HG03066 (cell line): ENCODE measurements around the gene TSEN34.
"Not testable (repeated sequence)": the region's sequence is repeated elsewhere in the genome, so short reads cannot be mapped to it uniquely, and the experiment has no call there.

Experiments
- ATAC-seq: cut with Tn5 transposase; IDR thresholded peaks from one replicate; pipeline ENCODE4 v1.9.1; 2021; ENCODE audit warnings: low read depth; ENCODE audit not compliant: unreplicated experiment

The TSEN34 gene

DNA sequence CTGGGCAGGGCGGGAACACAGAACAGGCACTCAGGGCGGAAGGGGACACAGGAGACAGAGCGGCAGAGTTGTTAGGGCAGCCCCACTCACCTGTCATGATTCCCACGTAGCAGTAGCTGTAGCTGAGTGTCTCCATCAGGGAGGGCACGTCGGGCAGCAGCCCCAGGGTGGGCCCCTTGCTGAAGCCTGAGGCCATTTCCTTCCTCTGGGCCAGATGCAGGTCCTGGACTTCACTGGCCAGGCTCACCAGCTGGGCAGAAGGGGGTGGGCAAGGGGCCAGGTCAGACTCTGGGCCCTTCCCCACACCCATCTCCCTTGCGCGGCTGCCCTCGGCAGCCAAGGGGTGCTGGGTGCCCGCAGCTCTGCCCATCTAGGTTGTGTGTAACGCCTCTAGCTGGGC lies 7.7 kb upstream of the TSEN34 start:
- no peak for ATAC-seq

DNA sequence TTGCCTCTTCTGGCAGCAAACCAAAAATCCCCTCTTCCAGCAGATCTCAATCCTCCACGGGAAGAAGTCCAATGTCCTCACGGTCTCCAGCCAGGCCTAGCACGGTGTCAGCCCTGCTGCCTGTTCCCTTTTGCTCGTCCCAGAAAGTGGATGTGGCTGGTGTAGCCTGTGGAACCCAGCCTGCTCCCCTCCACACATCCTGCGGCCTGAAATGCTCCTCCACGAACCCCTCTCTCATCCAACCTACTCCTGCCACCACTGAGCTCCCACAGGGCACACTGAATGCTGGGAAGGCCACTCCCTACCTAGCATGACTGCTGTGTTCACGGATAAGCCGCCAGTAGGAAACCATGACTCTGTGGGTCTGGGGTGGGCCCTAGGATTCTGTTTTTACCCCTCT lies 4.8 kb upstream of the TSEN34 start:
- ATAC-seq = no peak

DNA sequence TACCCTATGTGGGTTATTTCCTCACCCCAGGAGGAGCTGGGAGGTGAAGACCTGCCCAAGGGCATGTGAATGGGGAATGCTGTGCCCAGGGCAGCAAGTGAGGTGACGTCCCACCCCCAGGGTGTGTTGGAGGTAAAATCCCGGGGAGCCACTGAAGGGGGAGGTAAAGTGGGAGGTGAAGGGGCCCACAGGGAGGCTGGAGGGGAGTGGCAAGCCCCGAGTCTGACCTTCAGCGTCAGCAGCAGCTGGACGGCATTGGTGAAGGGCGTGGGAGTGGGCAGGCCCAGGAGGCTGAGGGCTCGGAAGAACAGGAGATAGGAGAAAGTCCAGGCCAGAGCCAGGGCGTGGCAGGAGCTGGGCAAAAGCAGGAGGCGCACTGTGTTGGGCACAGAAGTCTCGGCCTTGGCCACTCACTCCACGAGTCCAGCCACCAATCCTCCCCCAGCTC lies 4.2 kb upstream of the TSEN34 start:
- no peak for ATAC-seq

DNA sequence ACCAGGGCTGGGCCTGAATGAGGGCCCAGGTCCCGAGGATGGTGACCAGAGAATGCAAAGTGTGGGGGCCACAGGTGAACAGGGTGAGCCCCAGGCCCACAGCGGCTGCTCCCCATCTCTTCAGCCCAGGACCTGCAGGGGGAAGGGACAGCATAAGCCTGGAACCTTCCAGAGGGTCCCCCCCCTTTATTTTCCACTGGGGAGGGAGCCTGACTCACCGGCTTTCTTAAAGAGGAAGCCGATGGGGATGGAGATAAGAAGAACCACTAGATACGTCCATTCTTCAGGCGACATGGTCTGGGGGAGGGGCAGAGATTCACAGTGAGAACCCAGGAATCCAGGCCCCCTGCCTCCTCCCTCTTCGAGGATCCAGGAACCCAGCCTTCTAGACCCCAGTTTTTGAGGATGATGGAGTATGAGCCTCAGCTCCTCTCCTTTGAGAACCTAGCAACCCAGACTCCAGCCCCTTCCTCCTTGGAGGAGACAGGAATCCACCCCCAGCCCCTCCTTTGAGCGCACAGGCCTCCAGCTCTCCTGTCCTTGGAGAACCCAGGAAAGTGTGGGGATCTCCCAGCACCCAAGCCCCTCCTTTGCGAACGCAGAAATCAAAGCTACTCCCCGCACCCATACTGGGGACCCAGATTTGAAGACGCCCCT lies 2.8 kb upstream of the TSEN34 start:
- ATAC-seq = no peak

DNA sequence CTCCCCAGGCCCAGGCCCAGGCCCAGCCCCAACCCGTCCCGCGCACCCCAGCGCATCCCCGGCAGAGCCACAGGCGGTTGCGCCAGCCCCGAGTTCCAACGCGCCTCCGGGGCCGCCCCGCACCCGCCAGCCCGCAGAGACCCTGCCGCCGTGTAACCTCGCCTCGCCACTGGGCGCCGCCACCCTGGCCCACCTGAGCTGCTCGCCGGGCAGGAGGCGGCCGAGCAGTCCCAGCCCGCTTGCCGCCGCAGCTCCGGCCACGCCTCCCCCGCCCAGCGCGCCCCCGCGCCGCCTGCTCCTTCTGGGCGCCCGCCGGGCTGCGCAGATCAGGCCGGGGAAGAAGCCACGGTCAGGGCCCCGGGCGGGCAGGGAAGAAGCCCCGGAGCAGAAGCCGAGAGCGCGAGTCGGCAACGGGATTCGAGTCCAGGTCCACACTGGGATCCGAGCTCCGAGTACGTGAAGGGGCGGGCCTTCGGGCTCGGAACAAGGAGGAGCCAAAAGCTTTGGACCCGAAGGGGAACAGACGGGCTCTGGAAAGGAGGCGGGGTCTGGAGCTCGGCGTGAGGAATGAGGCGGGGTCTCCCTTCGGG lies 1.9 kb upstream of the TSEN34 start, which contains the start of gene MBOAT7:
MBOAT7 (minus strand) TSS at position 436 of the 590 bp plus-strand sequence. CDS start 1,072 bp downstream, outside the sequence.
- peak; percentile 15 for ATAC-seq

DNA sequence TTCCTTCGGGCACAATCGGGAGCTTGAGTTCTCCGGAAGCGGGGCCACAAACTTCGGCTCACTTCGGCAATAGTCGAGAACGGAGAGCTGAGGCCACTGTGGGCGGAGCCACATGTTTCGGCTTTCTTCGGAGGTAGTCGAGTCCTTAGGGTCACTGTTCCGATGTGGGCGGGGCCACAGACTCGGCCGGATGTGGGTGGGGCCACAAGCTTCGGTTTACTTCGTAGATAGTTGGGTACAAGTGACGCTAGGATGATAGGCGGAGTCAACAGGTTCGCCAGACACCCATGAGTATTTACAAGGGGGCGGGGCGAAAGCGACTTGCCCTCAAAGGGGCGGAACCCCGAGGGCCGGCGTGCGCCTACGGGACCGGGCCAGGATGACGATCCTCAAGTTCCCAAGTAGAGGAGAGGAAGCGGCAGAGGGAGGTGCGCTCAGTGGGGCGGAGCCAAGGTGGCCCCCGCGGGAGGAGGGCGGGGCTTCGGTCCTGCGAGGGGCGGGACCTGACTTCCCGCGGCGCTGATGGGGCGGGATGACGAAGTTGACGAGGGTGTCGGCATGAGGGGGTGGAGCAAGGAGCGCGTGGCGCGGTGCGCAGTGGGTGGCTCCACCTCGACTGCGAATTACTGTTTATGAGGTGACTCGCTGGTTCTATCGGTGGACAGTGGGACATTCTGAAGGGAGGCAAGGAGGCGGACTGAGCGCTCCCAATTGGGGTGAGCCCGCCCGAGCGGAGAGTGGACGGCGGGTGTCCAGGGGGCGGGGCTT lies 1.2 kb upstream of the TSEN34 start:
- ATAC-seq = peak; percentile 42

DNA sequence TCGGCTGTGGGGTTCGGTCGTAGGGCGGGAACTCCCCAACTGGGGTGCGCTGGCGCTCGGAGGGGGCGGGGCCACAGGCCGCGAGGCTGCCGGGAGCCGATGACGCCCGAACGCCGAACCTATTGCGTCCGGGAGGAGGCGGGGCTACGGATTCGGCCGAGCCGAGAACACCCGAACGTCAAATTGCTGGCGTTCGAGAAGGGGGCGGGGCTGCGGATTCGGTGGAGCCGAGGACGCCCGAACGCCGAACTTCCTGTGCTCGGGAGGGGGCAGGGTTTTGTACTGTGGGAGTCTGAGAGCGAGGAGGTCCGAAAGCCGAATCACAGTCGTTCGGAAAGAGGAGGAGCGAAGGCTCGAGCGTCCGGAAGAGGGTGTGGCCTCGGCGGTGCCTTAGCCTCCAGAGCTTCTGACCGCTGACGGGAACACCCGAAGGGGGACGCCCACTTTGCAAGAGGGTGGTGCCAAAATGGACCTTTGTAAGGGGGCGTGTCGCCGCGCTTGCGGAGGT lies 551 bp upstream of the TSEN34 start:
- ATAC-seq = peak; percentile 46

DNA sequence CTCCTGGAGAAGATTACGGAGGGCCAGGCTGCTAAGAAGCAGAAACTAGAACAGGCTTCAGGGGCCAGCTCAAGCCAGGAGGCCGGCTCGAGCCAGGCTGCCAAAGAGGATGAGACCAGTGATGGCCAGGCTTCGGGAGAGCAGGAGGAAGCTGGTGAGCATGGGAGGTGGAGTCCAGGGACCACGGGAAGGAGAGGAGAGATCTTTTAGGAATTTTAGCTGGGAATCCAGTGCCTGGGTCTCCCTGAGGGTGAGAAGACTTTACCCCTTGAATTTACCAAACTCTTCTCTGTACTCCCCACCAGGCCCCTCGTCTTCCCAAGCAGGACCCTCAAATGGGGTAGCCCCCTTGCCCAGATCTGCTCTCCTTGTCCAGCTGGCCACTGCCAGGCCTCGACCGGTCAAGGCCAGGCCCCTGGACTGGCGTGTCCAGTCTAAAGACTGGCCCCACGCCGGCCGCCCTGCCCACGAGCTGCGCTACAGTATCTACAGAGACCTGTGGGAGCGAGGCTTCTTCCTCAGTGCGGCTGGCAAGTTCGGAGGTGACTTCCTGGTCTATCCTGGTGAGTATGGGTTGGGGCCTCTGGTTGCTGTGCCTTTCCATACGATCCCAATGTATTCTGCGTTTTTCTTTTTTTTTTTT lies 824 bp downstream of the TSEN34 start:
- no peak for ATAC-seq

DNA sequence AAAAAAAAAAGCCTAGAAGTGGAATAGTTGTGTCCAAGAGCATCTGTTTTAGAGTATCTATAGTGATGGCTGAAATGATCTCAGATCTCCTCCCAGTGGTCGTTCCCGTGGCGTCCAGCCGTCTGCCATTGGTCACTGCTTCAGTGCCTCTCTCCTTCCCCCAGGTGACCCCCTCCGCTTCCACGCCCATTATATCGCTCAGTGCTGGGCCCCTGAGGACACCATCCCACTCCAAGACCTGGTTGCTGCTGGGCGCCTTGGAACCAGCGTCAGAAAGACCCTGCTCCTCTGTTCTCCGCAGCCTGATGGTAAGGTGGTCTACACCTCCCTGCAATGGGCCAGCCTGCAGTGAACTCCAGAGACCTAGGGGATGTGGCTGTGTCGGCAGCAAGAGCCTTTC lies 1.9 kb downstream of the TSEN34 start:
- ATAC-seq = no peak

DNA sequence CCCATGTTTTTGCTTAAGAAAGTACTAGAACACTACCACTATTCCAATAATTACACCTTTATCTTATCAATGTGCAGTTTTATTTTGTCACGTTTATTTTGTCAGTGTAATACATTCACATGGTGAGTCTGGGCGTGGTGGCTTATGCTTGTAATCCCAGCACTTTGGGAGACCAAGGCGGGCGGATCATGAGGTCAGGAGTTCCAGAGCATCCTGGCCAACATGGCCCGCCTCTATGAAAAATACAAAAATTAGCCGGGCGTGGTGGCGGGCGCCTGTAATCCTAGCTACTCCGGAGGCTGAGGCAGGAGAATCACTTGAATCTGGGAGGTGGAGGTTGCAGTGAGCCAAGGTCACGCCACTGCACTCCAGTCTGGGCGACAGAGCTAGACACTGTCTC lies 3.4 kb downstream of the TSEN34 start:
- ATAC-seq = not testable (repeated sequence)

DNA sequence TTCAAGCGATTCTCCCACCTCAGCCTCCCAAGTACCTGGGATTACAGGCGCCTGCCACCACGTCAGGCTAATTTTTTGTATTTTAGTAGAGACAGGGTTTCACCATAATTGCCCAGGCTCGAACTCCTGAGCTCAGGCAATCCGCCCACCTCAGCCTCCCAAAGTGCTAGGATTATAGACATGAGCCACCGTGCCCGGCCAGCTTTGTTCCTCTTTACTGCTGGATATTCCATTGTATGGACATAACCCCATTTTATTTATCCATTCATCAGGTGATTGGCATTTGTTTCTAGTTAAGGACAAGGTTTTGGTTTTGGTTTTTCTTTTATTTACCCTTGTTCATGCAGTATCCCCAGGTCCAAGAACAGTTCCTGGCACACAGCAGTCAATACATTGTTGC lies 5.4 kb downstream of the TSEN34 start:
- no peak for ATAC-seq

DNA sequence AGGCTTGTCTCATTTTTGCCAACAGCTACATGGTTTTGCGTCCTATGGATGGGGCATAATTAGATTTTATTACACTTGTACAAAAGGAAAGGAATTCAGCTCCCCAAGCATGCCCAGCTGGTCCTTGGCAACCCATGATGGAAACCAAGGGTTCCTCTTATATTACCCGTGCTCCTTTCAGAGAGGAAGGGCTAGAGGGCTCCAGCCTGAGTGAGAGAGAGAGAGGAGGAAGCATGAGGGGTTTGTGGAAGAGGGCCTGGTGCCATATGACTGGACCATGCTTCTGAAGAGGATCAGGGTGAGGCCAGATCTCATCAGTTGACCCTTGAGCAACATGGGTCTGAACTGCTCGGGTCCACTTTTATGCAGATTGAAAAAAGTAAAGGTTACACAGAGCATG lies 6.0 kb downstream of the TSEN34 start:
- ATAC-seq = no peak

DNA sequence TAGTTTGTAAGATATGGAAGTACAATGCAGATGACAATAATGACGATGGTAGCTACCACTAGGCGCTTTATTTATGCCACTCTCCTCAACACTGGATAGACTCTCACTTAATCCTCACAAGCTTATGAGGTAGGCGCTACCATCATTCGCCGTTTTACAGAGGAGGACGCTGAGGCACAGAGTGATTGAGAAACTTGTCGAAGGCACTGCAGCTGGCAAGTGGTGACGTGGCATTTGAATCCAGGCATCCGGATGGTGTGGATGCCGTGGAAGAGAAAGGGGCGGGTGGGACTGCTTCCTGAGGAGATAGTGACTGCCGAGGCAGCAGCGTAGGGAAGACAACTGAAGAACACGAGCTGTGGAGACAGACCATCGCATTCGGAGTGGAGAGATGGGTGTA lies 8.3 kb downstream of the TSEN34 start:
- ATAC-seq = no peak

DNA sequence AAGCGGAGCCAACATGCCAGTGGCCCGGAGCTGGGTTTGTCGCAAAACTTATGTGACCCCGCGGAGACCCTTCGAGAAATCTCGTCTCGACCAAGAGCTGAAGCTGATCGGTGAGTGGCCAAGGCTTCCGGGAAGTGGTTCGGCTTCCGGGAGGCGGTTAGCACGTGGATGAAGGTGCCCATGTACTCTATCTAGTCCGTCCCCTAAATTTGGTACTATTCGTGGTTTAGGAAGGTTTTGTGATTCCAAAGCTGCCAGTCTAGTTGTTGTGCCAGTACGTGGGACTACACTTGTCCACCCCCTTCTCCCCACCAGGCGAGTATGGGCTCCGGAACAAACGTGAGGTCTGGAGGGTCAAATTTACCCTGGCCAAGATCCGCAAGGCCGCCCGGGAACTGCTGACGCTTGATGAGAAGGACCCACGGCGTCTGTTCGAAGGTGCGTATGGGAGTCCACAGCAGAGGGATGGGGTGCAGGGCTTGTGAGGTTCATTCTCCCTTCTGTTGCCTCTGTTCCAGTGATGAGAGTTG lies 10.1 kb downstream of the TSEN34 start:
- ATAC-seq = no peak

DNA sequence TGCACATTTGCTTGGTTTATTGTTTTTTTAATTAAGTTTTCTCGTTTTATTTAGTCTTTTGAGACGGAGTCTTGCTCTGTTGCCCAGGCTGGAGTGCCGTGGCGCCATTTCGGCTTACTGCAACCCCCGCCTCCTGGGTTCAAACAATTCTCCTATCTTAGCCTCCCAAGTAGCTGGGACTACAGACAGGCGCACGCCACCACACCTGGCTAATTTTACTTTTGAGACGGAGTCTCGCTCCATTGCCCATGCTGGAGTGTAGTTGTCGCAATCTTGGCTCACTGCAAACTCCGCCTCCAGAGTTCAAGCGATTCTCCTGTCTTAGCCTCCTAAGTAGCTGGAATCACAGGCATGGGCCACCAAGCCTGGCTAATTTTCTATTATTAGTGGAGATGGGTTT lies 10.9 kb downstream of the TSEN34 start:
- no peak for ATAC-seq

DNA sequence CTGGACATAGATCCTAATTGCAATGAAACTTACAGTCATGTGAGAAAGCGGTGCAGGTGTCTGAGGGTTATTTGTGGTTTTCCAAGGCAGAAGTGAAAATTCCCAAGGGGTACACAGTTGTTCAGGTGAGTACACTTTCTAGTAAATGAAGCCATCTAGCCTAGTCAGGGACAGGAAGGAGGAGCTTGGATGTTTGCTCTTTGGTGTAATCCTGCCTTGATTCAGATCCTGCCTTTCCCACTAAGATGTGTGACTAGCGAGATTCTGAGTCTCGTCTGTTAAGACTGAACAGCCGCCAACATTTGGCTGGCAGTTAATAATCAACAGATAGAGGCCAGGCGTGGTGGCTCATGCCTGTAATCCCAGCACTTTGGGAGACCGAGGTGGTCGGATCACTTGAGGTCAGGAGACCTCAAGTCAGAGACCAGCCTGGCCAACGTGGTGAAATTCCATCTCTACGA lies 12.1 kb downstream of the TSEN34 start:
- no peak for ATAC-seq

DNA sequence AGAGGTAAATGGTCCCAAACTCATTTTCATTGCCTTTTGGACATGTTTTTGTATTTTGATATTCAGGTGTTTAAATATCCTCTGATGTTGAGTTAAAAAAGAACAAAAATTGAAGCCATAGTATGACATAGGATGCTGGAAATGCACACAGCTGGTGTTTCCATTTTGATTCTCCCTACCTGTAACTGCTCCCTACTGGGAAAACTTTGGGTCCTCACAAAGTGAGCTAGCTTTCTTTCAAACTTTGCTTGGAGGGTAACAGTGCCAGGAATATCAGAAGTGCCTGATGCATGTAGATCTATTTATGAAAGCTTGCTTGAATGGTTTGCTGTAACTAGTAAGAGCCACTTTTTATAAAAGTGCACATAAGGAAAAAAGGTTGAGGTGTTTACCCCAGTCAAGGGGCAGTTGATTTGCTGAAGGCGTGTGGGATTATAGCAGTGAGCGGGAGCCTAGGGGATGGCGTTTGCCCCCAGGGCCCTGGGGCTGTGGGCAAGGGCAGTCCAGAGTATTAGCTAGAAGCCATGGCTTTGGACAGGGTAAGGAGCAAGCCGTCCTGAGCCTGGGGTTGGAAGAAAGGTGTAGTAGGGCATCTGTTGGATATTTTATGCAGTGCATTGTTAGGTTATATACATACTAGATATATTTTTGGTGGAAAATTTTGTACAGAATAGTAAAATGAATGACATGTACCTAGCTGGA lies 13.8 kb downstream of the TSEN34 start:
- no peak for ATAC-seq

DNA sequence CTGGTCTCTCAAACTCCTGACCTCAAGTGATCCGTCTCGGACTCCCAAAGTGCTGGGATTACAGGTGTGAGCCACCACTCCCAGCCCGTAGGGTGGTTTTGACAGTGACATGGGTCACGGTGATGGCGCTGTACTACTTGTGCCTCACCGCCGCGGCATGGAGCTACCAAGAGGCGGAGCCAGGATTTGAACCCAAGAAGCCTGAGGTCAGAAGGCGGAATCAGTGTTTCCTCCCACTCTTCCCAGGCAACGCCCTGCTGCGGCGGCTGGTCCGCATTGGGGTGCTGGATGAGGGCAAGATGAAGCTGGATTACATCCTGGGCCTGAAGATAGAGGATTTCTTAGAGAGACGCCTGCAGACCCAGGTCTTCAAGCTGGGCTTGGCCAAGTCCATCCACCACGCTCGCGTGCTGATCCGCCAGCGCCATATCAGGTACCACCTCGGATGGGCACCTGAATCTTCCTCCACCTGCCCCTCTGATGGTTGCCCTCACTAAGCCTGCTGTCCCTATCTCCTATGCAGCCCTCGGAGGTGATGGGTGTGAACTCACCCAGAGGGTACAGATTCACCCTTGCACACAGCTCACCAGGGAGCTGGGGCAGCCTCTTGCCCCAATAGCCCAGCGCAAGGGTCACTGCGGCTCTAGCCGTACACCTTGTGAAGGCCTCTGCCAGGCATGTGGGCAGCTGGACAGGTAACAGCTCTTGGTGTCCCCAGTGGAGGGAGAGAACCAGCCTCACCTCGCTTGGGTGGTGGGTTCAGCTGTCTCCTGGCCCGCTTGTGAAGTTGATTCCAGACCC lies 15.1 kb downstream of the TSEN34 start:
- no peak for ATAC-seq

DNA sequence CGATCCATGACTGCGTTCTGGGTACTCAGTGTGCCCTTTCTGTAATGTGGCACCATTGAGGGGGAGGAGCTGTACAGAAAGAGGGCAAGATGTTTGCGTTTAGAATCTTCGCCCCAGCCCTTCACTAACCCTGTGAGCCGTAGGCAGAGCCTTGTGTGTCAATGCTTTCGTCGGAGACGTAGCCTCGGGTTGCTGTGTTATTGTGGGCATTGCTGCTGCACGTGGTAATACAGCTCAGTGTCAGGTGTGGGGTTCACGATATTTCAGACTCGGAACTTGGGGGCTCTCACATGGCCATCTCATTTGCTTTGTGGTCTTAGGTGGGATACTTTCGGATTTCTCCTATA lies 15.7 kb downstream of the TSEN34 start:
- ATAC-seq = no peak
